HUES48 (cell line): Measurements from ENCODE around the gene CR2.
A peak's percentile ranks its signal among the peaks of the same experiment; 100 is the strongest.
"Not testable (repeated sequence)": the region's sequence is repeated elsewhere in the genome, so short reads cannot be mapped to it uniquely, and the experiment has no call there.

Experiments
- H3K27ac ChIP-seq: one replicate; pipeline ENCODE4 v1.7.0; 2013; ENCODE audit warnings: low read depth, low read length, inconsistent platforms
- H3K27me3 ChIP-seq: 2 replicates; pipeline ENCODE4 v1.6.1; 2013; ENCODE audit warnings: mild to moderate bottlenecking, low read length; ENCODE audit not compliant: control insufficient read depth, insufficient read depth
- H3K36me3 ChIP-seq: 2 replicates; pipeline ENCODE4 v1.6.1; 2013; ENCODE audit warnings: low read length; ENCODE audit not compliant: control insufficient read depth, insufficient read depth
- H3K4me1 ChIP-seq: 2 replicates; pipeline ENCODE4 v1.6.1; 2013; ENCODE audit warnings: mild to moderate bottlenecking, low read length; ENCODE audit not compliant: control insufficient read depth, insufficient read depth
- H3K4me3 ChIP-seq: 2 replicates; pipeline ENCODE4 v1.5.1; 2013; ENCODE audit warnings: mild to moderate bottlenecking, low read depth, low read length
- H3K9ac ChIP-seq: 2 replicates; pipeline ENCODE4 v1.6.1; 2013; ENCODE audit warnings: mild to moderate bottlenecking, low read depth, low read length, moderate library complexity
- H3K9me3 ChIP-seq: 2 replicates; pipeline ENCODE4 v1.6.1; 2013; ENCODE audit warnings: low read length; ENCODE audit not compliant: control insufficient read depth, insufficient read depth

Gene CR2

DNA sequence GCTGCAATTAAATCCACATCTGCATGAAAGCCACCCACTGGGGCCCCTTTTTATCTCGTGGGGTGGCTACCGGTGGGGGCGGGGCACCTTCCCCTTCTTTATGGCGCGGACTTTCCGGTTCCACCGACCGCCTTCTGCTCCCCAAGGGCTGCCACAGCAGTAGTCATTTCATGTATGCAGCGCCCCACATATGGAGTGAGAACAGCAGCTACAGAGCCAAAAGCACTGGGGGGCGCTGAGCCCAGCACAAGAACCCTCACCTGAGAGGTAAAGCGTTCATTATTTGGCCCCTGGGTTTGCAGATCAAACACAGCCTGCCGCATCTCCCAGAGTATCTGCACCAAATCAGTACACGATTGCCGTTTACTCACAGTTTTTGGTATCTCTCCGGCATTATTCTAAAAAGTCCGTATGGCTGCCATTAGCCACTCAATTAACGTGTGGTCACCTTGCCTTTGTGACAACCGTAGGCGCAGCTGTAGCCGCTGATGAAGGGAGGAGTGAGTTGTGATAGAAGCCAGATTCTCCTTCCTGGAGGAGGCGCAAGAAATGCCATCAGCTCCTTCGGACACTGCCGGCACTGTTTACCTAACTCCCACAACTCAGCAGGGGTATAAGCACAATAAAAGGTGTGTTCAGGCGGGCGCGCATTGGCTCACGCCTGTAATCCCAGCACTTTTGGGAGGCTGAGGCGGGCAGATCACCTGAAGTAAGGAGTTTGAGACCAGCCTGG lies 30.4 kb upstream of the CR2 start:
- Histone ChIP-seq H3K9ac (no peak overlapping the region), H3K9me3 (peaks cover 10% of the 10 kb centered on the region), H3K4me3 (peak overlapping the region; percentile 64), H3K4me1 (no peaks in the 10 kb centered on the region), H3K27ac (peak overlapping the region; percentile 5), H3K27me3 (no peaks in the 10 kb centered on the region), H3K36me3 (no peaks in the 10 kb centered on the region)

GRCh38 chr1:207424570-207425131 lies 29.5 kb upstream of the CR2 start:
- no peak overlapping the region for H3K4me3 ChIP-seq
- H3K27me3 ChIP-seq: no peaks in the 10 kb centered on the region
- H3K27ac ChIP-seq: no peak overlapping the region
- peaks cover 10% of the 10 kb centered on the region for H3K9me3 ChIP-seq
- no peaks in the 10 kb centered on the region for H3K4me1 ChIP-seq
- no peaks in the 10 kb centered on the region for H3K36me3 ChIP-seq
- no peak overlapping the region for H3K9ac ChIP-seq

GRCh38 chr1:207427832-207428585 lies 26.1 kb upstream of the CR2 start:
- no peak overlapping the region for H3K9ac ChIP-seq
- H3K36me3 ChIP-seq: no peaks in the 10 kb centered on the region
- no peaks in the 10 kb centered on the region for H3K4me1 ChIP-seq
- no peak overlapping the region for H3K4me3 ChIP-seq
- H3K27ac ChIP-seq: no peak overlapping the region
- peaks cover 10% of the 10 kb centered on the region for H3K9me3 ChIP-seq
- no peaks in the 10 kb centered on the region for H3K27me3 ChIP-seq

GRCh38 chr1:207428783-207429182 lies 25.3 kb upstream of the CR2 start:
- H3K27me3 ChIP-seq: no peaks in the 10 kb centered on the region
- no peak overlapping the region for H3K27ac ChIP-seq
- H3K4me3 ChIP-seq: no peak overlapping the region
- no peaks in the 10 kb centered on the region for H3K36me3 ChIP-seq
- H3K9ac ChIP-seq: no peak overlapping the region
- H3K9me3 ChIP-seq: peaks cover 10% of the 10 kb centered on the region
- no peaks in the 10 kb centered on the region for H3K4me1 ChIP-seq

DNA sequence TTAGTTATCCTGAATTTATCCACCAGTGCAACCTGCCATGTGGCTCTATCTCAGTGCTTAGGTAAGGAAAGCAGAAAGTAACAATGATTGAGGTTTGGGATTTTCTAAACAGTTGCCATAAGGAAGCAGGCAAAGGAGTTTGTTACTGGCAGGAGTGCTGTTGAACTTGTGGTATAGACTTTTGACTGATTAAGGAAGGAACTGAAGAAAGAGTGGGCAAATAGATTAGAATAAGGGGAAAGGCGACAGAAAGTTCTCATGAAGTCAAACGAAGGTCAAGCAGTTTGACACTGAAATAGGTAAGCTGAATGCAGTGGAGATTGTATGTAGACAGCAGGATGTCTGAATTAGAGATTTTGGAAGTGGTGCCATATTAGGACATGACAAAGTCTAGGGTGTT lies 24.2 kb upstream of the CR2 start:
- Histone ChIP-seq H3K27ac (no peak overlapping the region), H3K4me3 (no peak overlapping the region), H3K27me3 (no peaks in the 10 kb centered on the region)

DNA sequence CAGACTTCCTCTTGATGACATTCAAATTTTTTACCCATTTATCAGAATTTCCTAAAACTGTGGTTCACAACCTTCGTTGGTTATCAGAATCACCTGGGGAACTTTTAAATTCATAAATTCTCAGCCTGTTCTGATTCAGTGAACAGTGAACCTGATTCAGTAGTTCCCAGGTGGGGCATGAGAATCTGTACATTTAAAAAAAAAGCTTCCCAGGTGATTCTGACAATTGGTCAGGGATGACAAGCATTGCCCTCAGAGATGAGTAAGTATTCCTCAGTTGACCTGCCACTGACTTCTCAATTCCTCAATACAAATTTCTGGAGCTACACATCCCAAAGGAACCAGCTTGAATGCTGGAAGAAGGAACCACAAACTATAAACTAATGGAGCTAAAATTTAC lies 23.5 kb upstream of the CR2 start:
- H3K36me3 ChIP-seq: no peaks in the 10 kb centered on the region
- no peaks in the 10 kb centered on the region for H3K27me3 ChIP-seq
- H3K4me1 ChIP-seq: no peaks in the 10 kb centered on the region
- H3K9ac ChIP-seq: no peak overlapping the region
- peaks cover 10% of the 10 kb centered on the region for H3K9me3 ChIP-seq
- no peak overlapping the region for H3K27ac ChIP-seq
- no peak overlapping the region for H3K4me3 ChIP-seq

More for the DNA sequence above, 24.2 kb upstream of the CR2 start:
- H3K4me1 ChIP-seq: no peaks in the 10 kb centered on the region
- H3K9me3 ChIP-seq: peaks cover 10% of the 10 kb centered on the region
- no peaks in the 10 kb centered on the region for H3K36me3 ChIP-seq
- no peak overlapping the region for H3K9ac ChIP-seq

- Histone ChIP-seq H3K9ac (no peak overlapping the region), H3K9me3 (peaks cover 9% of the 10 kb centered on the region), H3K4me1 (no peaks in the 10 kb centered on the region), H3K27ac (no peak overlapping the region), H3K36me3 (no peaks in the 10 kb centered on the region), H3K4me3 (no peak overlapping the region), H3K27me3 (no peaks in the 10 kb centered on the region)
Observed at GRCh38 chr1:207431508-207431907, 22.6 kb upstream of the CR2 start.

GRCh38 chr1:207433435-207433834 lies 20.7 kb upstream of the CR2 start:
- Histone ChIP-seq H3K4me3 (no peak overlapping the region), H3K36me3 (no peaks in the 10 kb centered on the region), H3K4me1 (no peaks in the 10 kb centered on the region), H3K27ac (no peak overlapping the region), H3K9me3 (no peaks in the 10 kb centered on the region), H3K9ac (no peak overlapping the region), H3K27me3 (no peaks in the 10 kb centered on the region)

GRCh38 chr1:207436746-207437145 lies 17.4 kb upstream of the CR2 start:
- not testable (repeated sequence) for H3K4me3 ChIP-seq, H3K9me3 ChIP-seq, H3K27me3 ChIP-seq, H3K27ac ChIP-seq, H3K9ac ChIP-seq, H3K36me3 ChIP-seq, H3K4me1 ChIP-seq

GRCh38 chr1:207440626-207441025 lies 13.5 kb upstream of the CR2 start:
- H3K9ac ChIP-seq: no peak overlapping the region
- H3K4me1 ChIP-seq: no peaks in the 10 kb centered on the region
- no peaks in the 10 kb centered on the region for H3K9me3 ChIP-seq
- H3K36me3 ChIP-seq: no peaks in the 10 kb centered on the region
- H3K27me3 ChIP-seq: no peaks in the 10 kb centered on the region
- H3K27ac ChIP-seq: no peak overlapping the region
- no peak overlapping the region for H3K4me3 ChIP-seq

- Histone ChIP-seq H3K9ac (no peak overlapping the region), H3K4me1 (no peaks in the 10 kb centered on the region), H3K36me3 (no peaks in the 10 kb centered on the region), H3K27ac (no peak overlapping the region), H3K27me3 (no peaks in the 10 kb centered on the region), H3K9me3 (no peaks in the 10 kb centered on the region), H3K4me3 (no peak overlapping the region)
Observed at GRCh38 chr1:207444514-207445217, 9.5 kb upstream of the CR2 start.
